Mesendoderm (in vitro differentiated cells): Measurements from ENCODE around the gene SULT1A2.

Experiments
- DNase-seq: peaks from one replicate; pipeline ENCODE4 v3.0.0; 2013
- H2AK5ac ChIP-seq: 2 replicates; pipeline ENCODE4 v1.6.1; 2013; ENCODE audit warnings: low read length, inconsistent platforms
- H2BK120ac ChIP-seq: 2 replicates; pipeline ENCODE4 v1.6.1; 2013; ENCODE audit warnings: low read depth, mild to moderate bottlenecking, low read length, moderate library complexity, mixed read lengths
- H2BK15ac ChIP-seq: replicated peaks from 2 replicates; pipeline ENCODE4 v1.6.1; 2013; ENCODE audit warnings: low read depth, mild to moderate bottlenecking, moderate library complexity
- H2BK5ac ChIP-seq: 2 replicates; pipeline ENCODE4 v1.6.1; 2013; ENCODE audit warnings: low read length, inconsistent platforms
- H3K18ac ChIP-seq: 2 replicates; pipeline ENCODE4 v1.6.1; 2013; ENCODE audit warnings: mild to moderate bottlenecking, low read length, mixed read lengths
- H3K23ac ChIP-seq: one replicate; pipeline ENCODE4 v1.6.1; 2013; ENCODE audit warnings: low read length
- H3K27ac ChIP-seq: 2 replicates; pipeline ENCODE4 v1.5.1; 2013; ENCODE audit warnings: low read depth, mild to moderate bottlenecking, inconsistent platforms, low read length, moderate library complexity
- H3K27me3 ChIP-seq: 2 replicates; pipeline ENCODE4 v1.6.1; 2013; ENCODE audit warnings: low read length, control low read depth, mild to moderate bottlenecking, inconsistent platforms; ENCODE audit not compliant: insufficient read depth, poor library complexity
- H3K36me3 ChIP-seq: 2 replicates; pipeline ENCODE4 v1.6.1; 2013; ENCODE audit warnings: low read length, inconsistent platforms; ENCODE audit not compliant: control insufficient read depth, insufficient read depth
- H3K4ac ChIP-seq: one replicate; pipeline ENCODE4 v1.6.1; 2013; ENCODE audit warnings: low read depth, mild to moderate bottlenecking, low read length, moderate library complexity
- H3K4me1 ChIP-seq: 2 replicates; pipeline ENCODE4 v1.6.1; 2013; ENCODE audit warnings: low read depth, low read length, inconsistent platforms; ENCODE audit not compliant: control insufficient read depth
- H3K4me2 ChIP-seq: 2 replicates; pipeline ENCODE4 v1.6.1; 2013; ENCODE audit warnings: low read length
- H3K4me3 ChIP-seq: 2 replicates; pipeline ENCODE4 v1.5.1; 2013; ENCODE audit warnings: mild to moderate bottlenecking, low read length
- H3K56ac ChIP-seq: one replicate; pipeline ENCODE4 v1.6.1; 2013; ENCODE audit warnings: low read length
- H3K79me1 ChIP-seq: 2 replicates; pipeline ENCODE4 v1.6.1; 2013; ENCODE audit warnings: low read length, inconsistent platforms
- H3K79me2 ChIP-seq: 2 replicates; pipeline ENCODE4 v1.6.1; 2013; ENCODE audit warnings: mild to moderate bottlenecking, low read length; ENCODE audit not compliant: control insufficient read depth, insufficient read depth
- H3K9ac ChIP-seq: 2 replicates; pipeline ENCODE4 v1.6.1; 2013; ENCODE audit warnings: low read length, inconsistent platforms
- H4K5ac ChIP-seq: one replicate; pipeline ENCODE4 v1.6.1; 2013; ENCODE audit warnings: low read length
- H4K8ac ChIP-seq: one replicate; pipeline ENCODE4 v1.6.1; 2013; ENCODE audit warnings: low read depth, mild to moderate bottlenecking, control low read depth, low read length, moderate library complexity
- WGBS: extraction: QIAGEN DNeasy Blood & Tissue Kit; methylation state at CpG from one replicate; pipeline ENCODE4 v1.1.7; 2013; ENCODE audit warnings: low lambda C conversion rate, missing lambda C conversion rate; ENCODE audit not compliant: insufficient coverage; ENCODE audit errors: extremely low coverage; 5-methylcytosine and 5-hydroxymethylcytosine counted together

The SULT1A2 gene

GRCh38 chr16:28554634-28555423, 42.0 kb downstream of the SULT1A2 start:
- Histone ChIP-seq H3K4ac (no peak overlapping the region), H4K5ac (no peak overlapping the region), H3K79me1 (no peaks in the 10 kb centered on the region), H3K18ac (no peak overlapping the region), H3K56ac (peak overlapping the region; percentile 62), H2AK5ac (no peak overlapping the region), H3K9ac (peak overlapping the region; percentile 43), H3K79me2 (no peaks in the 10 kb centered on the region), H2BK120ac (no peak overlapping the region), H4K8ac (peak overlapping the region; percentile 91), H3K36me3 (no peaks in the 10 kb centered on the region), H2BK5ac (no peak overlapping the region), H3K23ac (no peak overlapping the region), H3K27me3 (no peaks in the 10 kb centered on the region), H3K4me3 (no peak overlapping the region), H3K27ac (no peak overlapping the region), H2BK15ac (no peak overlapping the region), H3K4me2 (peak overlapping the region; percentile 18), H3K4me1 (peaks cover 2% of the 10 kb centered on the region)
- no CpG with 5 or more reads among the region's 15 CpGs for WGBS
- no peak for DNase-seq

GRCh38 chr16:28553776-28554633, 42.8 kb downstream of the SULT1A2 start, which contains the start of gene SGF29:
TSS of gene SGF29 (plus strand) at chr16:28553920. CDS start at chr16:28581070, 27,150 bp downstream.
- Histone ChIP-seq H2BK5ac (peak within 1 kb of the TSS; percentile 28), H3K79me2 (no peaks in the 10 kb centered on the region), H3K23ac (no peak within 1 kb of the TSS), H3K56ac (peak within 1 kb of the TSS; percentile 94), H3K4me1 (peaks cover 2% of the 10 kb centered on the region), H3K27me3 (no peaks in the 10 kb centered on the region), H3K9ac (peak within 1 kb of the TSS; percentile 77), H3K18ac (no peak within 1 kb of the TSS), H2AK5ac (no peak within 1 kb of the TSS), H2BK120ac (no peak within 1 kb of the TSS), H3K4me2 (peak within 1 kb of the TSS; percentile 33), H3K4me3 (peak within 1 kb of the TSS; percentile 37), H3K36me3 (no peaks in the 10 kb centered on the region), H2BK15ac (no peak within 1 kb of the TSS), H4K8ac (peak within 1 kb of the TSS; percentile 91), H3K27ac (peak within 1 kb of the TSS; percentile 62), H3K79me1 (no peaks in the 10 kb centered on the region), H3K4ac (peak within 1 kb of the TSS; percentile 17), H4K5ac (no peak within 1 kb of the TSS)
- no CpG with 5 or more reads among the region's 88 CpGs for WGBS
- peak; percentile 91 for DNase-seq

GRCh38 chr16:28549301-28549899, 47.5 kb downstream of the SULT1A2 start:
- H3K56ac ChIP-seq = no peak overlapping the region
- H4K8ac ChIP-seq = no peak overlapping the region
- H3K23ac ChIP-seq = no peak overlapping the region
- no peak overlapping the region for H3K4me2 ChIP-seq
- no peak overlapping the region for H3K4me3 ChIP-seq
- no peaks in the 10 kb centered on the region for H3K79me2 ChIP-seq
- no peaks in the 10 kb centered on the region for H3K4me1 ChIP-seq
- H4K5ac ChIP-seq = no peak overlapping the region
- no peak overlapping the region for H3K18ac ChIP-seq
- H3K27me3 ChIP-seq = no peaks in the 10 kb centered on the region
- no peak overlapping the region for H3K4ac ChIP-seq
- no peaks in the 10 kb centered on the region for H3K79me1 ChIP-seq
- no peak overlapping the region for H3K9ac ChIP-seq
- no peak overlapping the region for H2BK5ac ChIP-seq
- H2BK15ac ChIP-seq = no peak overlapping the region
- no peak overlapping the region for H2AK5ac ChIP-seq
- no peak for DNase-seq
- WGBS = no CpG with 5 or more reads among the region's 11 CpGs
- no peak overlapping the region for H2BK120ac ChIP-seq
- H3K36me3 ChIP-seq = no peaks in the 10 kb centered on the region
- no peak overlapping the region for H3K27ac ChIP-seq

GRCh38 chr16:28548306-28548802, 48.5 kb downstream of the SULT1A2 start:
- WGBS = no CpG with 5 or more reads among the region's 14 CpGs
- no peak overlapping the region for H3K4me2 ChIP-seq
- no peak overlapping the region for H4K8ac ChIP-seq
- no peaks in the 10 kb centered on the region for H3K79me2 ChIP-seq
- no peak overlapping the region for H4K5ac ChIP-seq
- H3K23ac ChIP-seq = no peak overlapping the region
- H2BK15ac ChIP-seq = no peak overlapping the region
- H2AK5ac ChIP-seq = no peak overlapping the region
- no peak overlapping the region for H3K18ac ChIP-seq
- H2BK5ac ChIP-seq = no peak overlapping the region
- H3K4me1 ChIP-seq = no peaks in the 10 kb centered on the region
- H3K27me3 ChIP-seq = no peaks in the 10 kb centered on the region
- no peaks in the 10 kb centered on the region for H3K36me3 ChIP-seq
- H3K9ac ChIP-seq = no peak overlapping the region
- no peak overlapping the region for H2BK120ac ChIP-seq
- DNase-seq = no peak
- H3K4me3 ChIP-seq = no peak overlapping the region
- H3K4ac ChIP-seq = no peak overlapping the region
- H3K27ac ChIP-seq = no peak overlapping the region
- no peak overlapping the region for H3K56ac ChIP-seq
- H3K79me1 ChIP-seq = no peaks in the 10 kb centered on the region

GRCh38 chr16:28546626-28547025, 50.2 kb downstream of the SULT1A2 start:
- H2BK120ac ChIP-seq = no peak overlapping the region
- no peak overlapping the region for H2BK5ac ChIP-seq
- no peak overlapping the region for H3K18ac ChIP-seq
- H3K4ac ChIP-seq = no peak overlapping the region
- no peak overlapping the region for H2AK5ac ChIP-seq
- DNase-seq = no peak
- no peaks in the 10 kb centered on the region for H3K79me2 ChIP-seq
- no peak overlapping the region for H3K27ac ChIP-seq
- H4K5ac ChIP-seq = no peak overlapping the region
- H3K4me1 ChIP-seq = no peaks in the 10 kb centered on the region
- H3K79me1 ChIP-seq = no peaks in the 10 kb centered on the region
- WGBS = no CpG with 5 or more reads among the region's 7 CpGs
- no peak overlapping the region for H2BK15ac ChIP-seq
- no peaks in the 10 kb centered on the region for H3K36me3 ChIP-seq
- H3K4me2 ChIP-seq = no peak overlapping the region
- no peak overlapping the region for H3K9ac ChIP-seq
- no peak overlapping the region for H3K23ac ChIP-seq
- H3K56ac ChIP-seq = no peak overlapping the region
- no peak overlapping the region for H3K4me3 ChIP-seq
- H3K27me3 ChIP-seq = no peaks in the 10 kb centered on the region
- no peak overlapping the region for H4K8ac ChIP-seq
